ENCODE results near the gene ECT2L. TPM values are rescaled to one million over a fixed set of nuclear protein-coding genes. Genes with fewer than 3 reads are reported as not detected.

The ECT2L gene
- total RNA-seq, 2 donors from 2014 or later: not detected

- 84 to 91% methylated on average over 10 of the region's 10 CpGs for WGBS, 2 experiments (ENCODE audit: insufficient coverage in 1 of 2, insufficient read length in 1 of 2)
- H3K27me3 ChIP-seq (ENCODE audit: control insufficient read depth, insufficient read depth, low read length, poor library complexity, severe bottlenecking): no peaks in the 10 kb centered on the region
- H3K4me1 ChIP-seq (ENCODE audit: control insufficient read depth, insufficient read depth, low read length): no peaks in the 10 kb centered on the region
- no peaks in the 10 kb centered on the region for H3K36me3 ChIP-seq (ENCODE audit: control insufficient read depth, insufficient read depth, low read length)
- DNase-seq: no peak
- Mint-ChIP-seq H3K4me3 (no peak overlapping the region), H3K27ac (no peak overlapping the region), H3K4me1 (no peaks in the 10 kb centered on the region), H3K27me3 (ENCODE audit: insufficient read depth) (peaks cover 7% of the 10 kb centered on the region), H3K9me3 (no peaks in the 10 kb centered on the region), H3K36me3 (ENCODE audit: low read depth) (no peaks in the 10 kb centered on the region)
- H3K9ac ChIP-seq (ENCODE audit: extremely low read depth, low read length, poor library complexity, severe bottlenecking): no peak overlapping the region
- TF ChIP-seq, protein P1, sequence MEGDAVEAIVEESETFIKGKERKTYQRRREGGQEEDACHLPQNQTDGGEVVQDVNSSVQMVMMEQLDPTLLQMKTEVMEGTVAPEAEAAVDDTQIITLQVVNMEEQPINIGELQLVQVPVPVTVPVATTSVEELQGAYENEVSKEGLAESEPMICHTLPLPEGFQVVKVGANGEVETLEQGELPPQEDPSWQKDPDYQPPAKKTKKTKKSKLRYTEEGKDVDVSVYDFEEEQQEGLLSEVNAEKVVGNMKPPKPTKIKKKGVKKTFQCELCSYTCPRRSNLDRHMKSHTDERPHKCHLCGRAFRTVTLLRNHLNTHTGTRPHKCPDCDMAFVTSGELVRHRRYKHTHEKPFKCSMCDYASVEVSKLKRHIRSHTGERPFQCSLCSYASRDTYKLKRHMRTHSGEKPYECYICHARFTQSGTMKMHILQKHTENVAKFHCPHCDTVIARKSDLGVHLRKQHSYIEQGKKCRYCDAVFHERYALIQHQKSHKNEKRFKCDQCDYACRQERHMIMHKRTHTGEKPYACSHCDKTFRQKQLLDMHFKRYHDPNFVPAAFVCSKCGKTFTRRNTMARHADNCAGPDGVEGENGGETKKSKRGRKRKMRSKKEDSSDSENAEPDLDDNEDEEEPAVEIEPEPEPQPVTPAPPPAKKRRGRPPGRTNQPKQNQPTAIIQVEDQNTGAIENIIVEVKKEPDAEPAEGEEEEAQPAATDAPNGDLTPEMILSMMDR (conservative IDR thresholded peaks at IDR 0.05): no peak
- H3K27ac ChIP-seq (ENCODE audit: low read depth, low read length): no peak overlapping the region
- H3K9me3 ChIP-seq (ENCODE audit: control insufficient read depth, low read length): no peaks in the 10 kb centered on the region
- no peak overlapping the region for H3K4me3 ChIP-seq (ENCODE audit: low read length)
Measured at GRCh38 chr6:138857775-138858174, 61.9 kb downstream of the ECT2L start.

- no peaks in the 10 kb centered on the region for H3K4me1 Mint-ChIP-seq
- no peak overlapping the region for H3K27ac Mint-ChIP-seq
- TF ChIP-seq, protein P1 (conservative IDR thresholded peaks at IDR 0.05): no peak
Measured at GRCh38 chr6:138862456-138862855, 66.6 kb downstream of the ECT2L start.

DNA sequence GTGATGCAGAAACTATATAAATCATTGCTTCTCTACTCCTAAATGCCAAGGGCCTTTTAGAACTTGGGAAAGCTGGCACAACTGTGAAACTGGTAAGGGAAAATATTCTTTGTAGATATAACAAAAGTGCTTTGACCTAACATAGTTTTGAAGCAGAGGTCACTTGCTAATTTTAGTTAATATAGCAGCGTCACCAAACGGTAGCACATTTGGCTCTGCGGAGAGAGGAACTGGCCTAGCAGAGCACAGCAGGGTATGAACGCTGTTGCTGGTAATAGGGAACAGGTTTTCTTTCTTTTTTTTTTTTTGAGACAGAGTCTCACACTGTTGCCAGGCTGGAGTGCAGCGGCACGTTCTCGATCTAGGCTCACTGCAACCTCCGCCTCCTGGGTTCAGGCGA lies 67.4 kb downstream of the ECT2L start:
- 87 to 91% methylated on average over 7 to 9 of the region's 9 CpGs for WGBS, 2 experiments (ENCODE audit: insufficient coverage in 1 of 2, insufficient read length in 1 of 2)
- Histone ChIP-seq H3K4me1 (ENCODE audit: control insufficient read depth, insufficient read depth, low read length) (no peaks in the 10 kb centered on the region), H3K9ac (ENCODE audit: extremely low read depth, low read length, poor library complexity, severe bottlenecking) (no peak overlapping the region), H3K36me3 (ENCODE audit: control insufficient read depth, insufficient read depth, low read length) (no peaks in the 10 kb centered on the region), H3K4me3 (ENCODE audit: low read length) (no peak overlapping the region), H3K9me3 (ENCODE audit: control insufficient read depth, low read length) (no peaks in the 10 kb centered on the region), H3K27ac (ENCODE audit: low read depth, low read length) (peak overlapping the region; percentile 58), H3K27me3 (ENCODE audit: control insufficient read depth, insufficient read depth, low read length, poor library complexity, severe bottlenecking) (no peaks in the 10 kb centered on the region)
- Mint-ChIP-seq H3K36me3 (ENCODE audit: low read depth) (no peaks in the 10 kb centered on the region), H3K4me3 (no peak overlapping the region), H3K27me3 (ENCODE audit: insufficient read depth) (no peaks in the 10 kb centered on the region), H3K27ac (no peak overlapping the region), H3K9me3 (no peaks in the 10 kb centered on the region), H3K4me1 (no peaks in the 10 kb centered on the region)
- no peak for DNase-seq
- TF ChIP-seq, protein P1 (conservative IDR thresholded peaks at IDR 0.05): no peak

More at GRCh38 chr6:138862456-138862855, 66.6 kb downstream of the ECT2L start:
- no peak overlapping the region for H3K9ac ChIP-seq (ENCODE audit: extremely low read depth, low read length, poor library complexity, severe bottlenecking)
- DNase-seq: no peak
- Mint-ChIP-seq H3K36me3 (ENCODE audit: low read depth) (no peaks in the 10 kb centered on the region), H3K9me3 (no peaks in the 10 kb centered on the region), H3K4me3 (no peak overlapping the region), H3K27me3 (ENCODE audit: insufficient read depth) (peaks cover 2% of the 10 kb centered on the region)
- no peak overlapping the region for H3K4me3 ChIP-seq (ENCODE audit: low read length)
- 75 to 88% methylated on average over 6 to 8 of the region's 8 CpGs for WGBS, 2 experiments (ENCODE audit: insufficient coverage in 1 of 2, insufficient read length in 1 of 2)
- no peaks in the 10 kb centered on the region for H3K4me1 ChIP-seq (ENCODE audit: control insufficient read depth, insufficient read depth, low read length)
- H3K27ac ChIP-seq (ENCODE audit: low read depth, low read length): no peak overlapping the region
- no peaks in the 10 kb centered on the region for H3K9me3 ChIP-seq (ENCODE audit: control insufficient read depth, low read length)
- H3K27me3 ChIP-seq (ENCODE audit: control insufficient read depth, insufficient read depth, low read length, poor library complexity, severe bottlenecking): no peaks in the 10 kb centered on the region
- H3K36me3 ChIP-seq (ENCODE audit: control insufficient read depth, insufficient read depth, low read length): no peaks in the 10 kb centered on the region
